Natural killer cell (primary cell): Measurements from ENCODE around the gene TNFRSF21. TPM values are rescaled to one million over a fixed set of nuclear protein-coding genes. Genes with fewer than 3 reads are reported as not detected.

ENCODE experiments used
- ATAC-seq, 3 donors: fragments of 150-1000 bp in 2 of 3; fragments of 200-7000 bp in 1 of 3; cut with Tn5 transposase; 1 replicate in 1 of 3; 2 replicates in 2 of 3; pipeline ENCODE4 v1.10.0; 2021; ENCODE audit warnings: mild to moderate bottlenecking in 2 of 3, moderate library complexity in 2 of 3
- DNase-seq, 2 donors: peaks; one replicate each; pipeline versions ENCODE4 v3.0.0 to v3.0.0-alpha.2; 2013 to 2021; ENCODE audit warnings: mixed read lengths in 1 of 2
- H3K27ac ChIP-seq: one replicate; pipeline ENCODE4 v1.5.1; 2013; ENCODE audit warnings: mild to moderate bottlenecking, low read length
- H3K27me3 ChIP-seq: one replicate; pipeline ENCODE4 v1.6.1; 2013; ENCODE audit warnings: low read length; ENCODE audit not compliant: control insufficient read depth, insufficient read depth
- H3K36me3 ChIP-seq: one replicate; pipeline ENCODE4 v1.6.1; 2013; ENCODE audit warnings: low read length; ENCODE audit not compliant: control insufficient read depth, insufficient read depth
- H3K4me1 ChIP-seq: one replicate; pipeline ENCODE4 v1.6.1; 2013; ENCODE audit warnings: low read length; ENCODE audit not compliant: control insufficient read depth, insufficient read depth
- H3K4me3 ChIP-seq: one replicate; pipeline ENCODE4 v1.5.1; 2013; ENCODE audit warnings: low read length
- H3K9me3 ChIP-seq: one replicate; pipeline ENCODE4 v1.6.1; 2013; ENCODE audit warnings: low read length; ENCODE audit not compliant: control insufficient read depth, insufficient read depth
- H3K27ac Mint-ChIP-seq, 2 donors: one replicate each; pipeline ENCODE4 v1.8.0; 2022; ENCODE audit warnings: mild to moderate bottlenecking in 2 of 2, mixed read lengths in 2 of 2, moderate library complexity in 1 of 2
- H3K27me3 Mint-ChIP-seq, 2 donors: one replicate each; pipeline ENCODE4 v1.8.0; 2022; ENCODE audit warnings: low read depth in 2 of 2, mixed read lengths in 2 of 2
- H3K36me3 Mint-ChIP-seq: one replicate; pipeline ENCODE4 v1.8.0; 2022; ENCODE audit warnings: mixed read lengths
- H3K4me1 Mint-ChIP-seq, 2 donors: one replicate each; pipeline ENCODE4 v1.8.0; 2022; ENCODE audit warnings: mixed read lengths in 2 of 2
- H3K4me3 Mint-ChIP-seq: one replicate; pipeline ENCODE4 v1.8.0; 2022; ENCODE audit warnings: mild to moderate bottlenecking, moderate library complexity, mixed read lengths
- H3K9me3 Mint-ChIP-seq, 2 donors: one replicate each; pipeline ENCODE4 v1.8.0; 2022; ENCODE audit warnings: mixed read lengths in 2 of 2
- CTCF ChIP-seq: fragments of 200-600 bp; IDR thresholded peaks from one replicate; pipeline ENCODE4 v1.8.0; 2022; ENCODE audit warnings: antibody characterized with exemption
- WGBS: methylation state at CpG from one replicate; pipeline ENCODE4 v1.1.7; 2013; ENCODE audit warnings: missing lambda C conversion rate; ENCODE audit not compliant: insufficient coverage; 5-methylcytosine and 5-hydroxymethylcytosine counted together
- intact Hi-C: fragments of 100-400 bp; cut with micrococcal nuclease; formaldehyde crosslinking; loops from one replicate; pipeline ENCODE4 v1.14.2; 2022
- total RNA-seq, 4 donors: library from RNA; stranded (reverse); fragments of 120-200 nt in 1 of 4; gene quantifications; one replicate each; pipeline versions ENCODE4 v1.2.3 to v1.2.4, GENCODE V29; 2013 to 2022

The TNFRSF21 gene
- total RNA-seq, 3 donors from 2014 or later (not counting 1 experiment from before 2014, with no cell fraction given), result 0.58 to 0.92 TPM; not detected in 1

GRCh38 chr6:47258724-47259347 is 50.9 kb downstream of the TNFRSF21 start:
- Histone ChIP-seq H3K36me3 (no peaks in the 10 kb centered on the region), H3K4me3 (no peak overlapping the region), H3K9me3 (no peaks in the 10 kb centered on the region), H3K4me1 (no peaks in the 10 kb centered on the region), H3K27ac (no peak overlapping the region), H3K27me3 (no peaks in the 10 kb centered on the region)
- WGBS, result 67% methylated on average over 3 of the region's 3 CpGs
- Mint-ChIP-seq H3K4me1 (no peaks in the 10 kb centered on the region), H3K27me3 (peaks cover 0 to 7% of the 10 kb centered on the region in 2 donors), H3K27ac (no peak overlapping the region), H3K9me3 (peaks cover 0 to 2% of the 10 kb centered on the region in 2 donors), H3K4me3 (no peak overlapping the region), H3K36me3 (no peaks in the 10 kb centered on the region)
- ATAC-seq, result no peak
- no peak for DNase-seq
- no peak for TF ChIP-seq CTCF
- intact Hi-C loops, result no loop called here

DNA sequence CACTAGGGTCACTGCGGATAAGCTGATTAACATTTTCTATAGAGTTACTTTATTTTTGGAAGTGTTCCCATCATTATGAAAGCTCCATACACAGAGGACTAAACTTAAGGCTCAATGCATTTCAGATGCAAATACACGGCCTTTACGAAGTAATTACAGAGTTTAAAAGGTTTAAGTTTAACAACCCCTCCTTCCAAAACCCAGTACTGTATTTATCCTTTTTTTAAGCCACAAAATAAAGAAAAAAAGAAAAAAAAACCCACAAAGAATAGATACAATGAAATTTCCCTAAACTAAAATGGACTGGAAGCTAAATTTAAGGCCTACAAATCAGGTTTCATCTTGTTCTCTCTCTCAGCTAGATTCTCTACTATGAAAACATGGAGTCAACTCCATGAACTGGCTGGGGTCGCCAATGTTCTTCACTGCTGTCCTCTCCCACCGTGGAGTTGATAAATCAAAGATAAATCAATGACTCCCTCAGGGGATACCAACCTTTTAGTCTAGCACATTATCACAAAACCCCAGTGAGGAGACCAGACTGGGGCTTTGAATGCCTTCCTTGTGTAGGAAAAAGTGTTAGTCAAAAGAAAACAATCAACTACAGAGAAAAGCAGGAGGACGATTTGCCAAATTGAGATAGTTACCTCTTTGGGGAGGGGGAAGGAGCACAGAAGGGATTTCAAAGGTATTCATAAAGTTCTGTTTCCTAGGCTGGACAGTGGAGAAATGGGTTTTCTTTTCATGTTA is 52.5 kb downstream of the TNFRSF21 start:
- DNase-seq, result no peak
- no peaks in the 10 kb centered on the region for H3K4me1 Mint-ChIP-seq
- H3K27me3 Mint-ChIP-seq, result peaks cover 0 to 6% of the 10 kb centered on the region in 2 donors
- no peaks in the 10 kb centered on the region for H3K27me3 ChIP-seq
- H3K4me3 Mint-ChIP-seq, result no peak overlapping the region
- ATAC-seq, result no peak
- H3K9me3 ChIP-seq, result no peaks in the 10 kb centered on the region
- no peak overlapping the region for H3K27ac ChIP-seq
- peaks cover 0 to 2% of the 10 kb centered on the region in 2 donors for H3K9me3 Mint-ChIP-seq
- WGBS, result 87% methylated on average over 3 of the region's 6 CpGs
- intact Hi-C loops, result no loop called here
- no peaks in the 10 kb centered on the region for H3K36me3 ChIP-seq
- no peak for TF ChIP-seq CTCF
- no peak overlapping the region for H3K27ac Mint-ChIP-seq
- H3K4me3 ChIP-seq, result no peak overlapping the region
- no peaks in the 10 kb centered on the region for H3K36me3 Mint-ChIP-seq
- no peaks in the 10 kb centered on the region for H3K4me1 ChIP-seq

DNA sequence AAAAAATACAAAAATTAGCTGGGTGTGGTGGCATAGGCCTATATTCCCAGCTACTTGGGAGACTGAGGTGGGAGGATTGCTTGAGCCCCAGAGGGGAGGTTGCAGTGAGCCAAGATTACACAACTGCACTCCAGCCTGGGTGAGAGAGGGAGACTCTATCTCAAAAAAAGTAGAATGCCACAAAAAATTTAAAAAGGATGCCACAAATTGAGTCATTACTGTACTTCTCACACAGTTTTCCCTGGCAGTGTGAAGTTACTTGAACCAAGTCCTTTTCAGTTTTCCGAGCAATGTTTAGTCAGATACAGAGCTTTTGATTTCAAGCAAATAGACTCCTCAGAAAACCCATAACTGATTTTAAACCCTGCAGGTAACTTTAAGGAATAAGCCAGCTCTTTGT is 53.3 kb downstream of the TNFRSF21 start:
- Histone ChIP-seq H3K4me1 (no peaks in the 10 kb centered on the region), H3K27me3 (no peaks in the 10 kb centered on the region), H3K4me3 (no peak overlapping the region), H3K9me3 (no peaks in the 10 kb centered on the region), H3K27ac (no peak overlapping the region), H3K36me3 (no peaks in the 10 kb centered on the region)
- ATAC-seq (no peak), DNase-seq (no peak)
- Mint-ChIP-seq H3K27me3 (no peaks in the 10 kb centered on the region), H3K4me1 (no peaks in the 10 kb centered on the region), H3K27ac (no peak overlapping the region), H3K36me3 (no peaks in the 10 kb centered on the region), H3K4me3 (no peak overlapping the region), H3K9me3 (peaks cover 0 to 2% of the 10 kb centered on the region in 2 donors)
- intact Hi-C loops, result no loop called here
- TF ChIP-seq CTCF, result no peak
- 100% methylated on average over 1 of the region's 1 CpG for WGBS
